ENCODE results near the gene PROSER2.
A peak's percentile ranks its signal among the peaks of the same experiment; 100 is the strongest.

Gene PROSER2

GRCh38 chr10:11823122-11823988, at the start of gene PROSER2:
PROSER2 (plus strand) TSS chr10:11823356; CDS start chr10:11852078, 28,722 bp downstream.
- peak; percentile 24 to 31 for DNase-seq (ENCODE audit: low read depth in 2 of 2)

- no peak for DNase-seq (ENCODE audit: low read depth in 2 of 2)
Measured at GRCh38 chr10:11773761-11774441, 49.3 kb upstream of the PROSER2 start.

- DNase-seq (ENCODE audit: low read depth in 2 of 2), result no peak
Measured at GRCh38 chr10:11775412-11775811, 47.7 kb upstream of the PROSER2 start.

- no peak for DNase-seq (ENCODE audit: low read depth in 2 of 2)
Measured at GRCh38 chr10:11776080-11776479, 47.1 kb upstream of the PROSER2 start.

- DNase-seq (ENCODE audit: low read depth in 2 of 2), result no peak
Measured at GRCh38 chr10:11781114-11781513, 42.0 kb upstream of the PROSER2 start.

DNA sequence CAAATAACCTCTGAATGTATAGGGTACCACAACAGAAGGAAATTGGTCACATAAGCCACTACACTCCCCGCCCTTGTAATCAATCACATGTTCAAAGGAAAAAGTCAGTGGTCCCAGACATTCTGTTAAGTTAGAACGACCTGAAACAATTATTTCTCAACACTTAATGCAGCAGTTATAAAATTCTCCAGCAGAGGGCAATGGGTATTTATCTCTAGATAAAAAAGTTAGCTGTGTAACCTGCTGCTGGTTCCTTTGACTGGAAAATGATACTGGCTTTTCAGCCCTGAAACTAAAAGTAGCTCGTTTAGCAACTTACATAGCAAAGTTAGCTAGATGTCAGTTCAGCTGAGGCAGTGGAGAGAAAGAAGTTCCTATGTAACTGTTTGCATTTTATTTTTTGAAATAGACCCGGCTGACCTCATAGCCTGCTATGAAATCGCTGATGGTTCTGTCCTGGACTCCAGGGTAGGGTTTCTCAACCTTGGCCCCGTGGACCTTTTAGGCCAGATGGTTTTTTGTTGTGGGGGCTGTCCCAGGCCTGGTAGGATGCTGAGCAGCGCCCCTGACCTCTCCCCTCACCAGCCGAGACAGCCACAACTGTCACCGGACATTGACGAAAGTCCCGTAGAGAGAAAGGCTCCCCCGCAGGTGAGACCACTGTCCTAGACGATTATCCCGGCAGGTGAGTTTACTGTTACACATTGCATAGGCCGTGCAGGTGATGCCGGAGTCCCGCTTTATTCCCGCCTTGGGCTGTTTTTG, 40.2 kb upstream of the PROSER2 start:
- no peak for DNase-seq (ENCODE audit: low read depth in 2 of 2)

GRCh38 chr10:11783558-11783865, 39.6 kb upstream of the PROSER2 start:
- DNase-seq (ENCODE audit: low read depth in 2 of 2), result no peak

- DNase-seq (ENCODE audit: low read depth in 2 of 2), result no peak
Measured at GRCh38 chr10:11787374-11787773, 35.8 kb upstream of the PROSER2 start.

DNA sequence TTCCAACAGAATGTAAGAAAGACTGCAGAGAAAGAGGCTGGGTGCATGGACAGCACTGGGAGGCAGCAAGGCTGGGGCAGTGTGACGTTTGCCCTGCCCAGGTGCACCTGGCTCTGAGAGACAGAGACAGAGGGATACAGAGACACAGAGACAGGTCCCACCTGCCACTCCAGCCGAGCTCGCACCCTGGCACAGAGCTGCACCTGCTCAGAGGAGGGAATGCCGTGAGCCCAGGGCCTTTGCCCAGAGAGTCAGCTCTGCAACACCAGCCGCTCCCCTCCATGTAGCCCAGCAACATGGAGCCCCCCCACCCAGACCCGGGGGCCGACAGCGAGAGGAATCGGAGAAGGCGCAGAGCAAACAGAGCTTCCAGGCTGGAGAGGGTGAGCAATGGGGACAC, 35.3 kb upstream of the PROSER2 start:
- no peak for DNase-seq (ENCODE audit: low read depth in 2 of 2)

- DNase-seq (ENCODE audit: low read depth in 2 of 2), result no peak
Measured at GRCh38 chr10:11789306-11789705, 33.9 kb upstream of the PROSER2 start.

- DNase-seq (ENCODE audit: low read depth in 2 of 2), result no peak
Measured at GRCh38 chr10:11789956-11790355, 33.2 kb upstream of the PROSER2 start.

DNA sequence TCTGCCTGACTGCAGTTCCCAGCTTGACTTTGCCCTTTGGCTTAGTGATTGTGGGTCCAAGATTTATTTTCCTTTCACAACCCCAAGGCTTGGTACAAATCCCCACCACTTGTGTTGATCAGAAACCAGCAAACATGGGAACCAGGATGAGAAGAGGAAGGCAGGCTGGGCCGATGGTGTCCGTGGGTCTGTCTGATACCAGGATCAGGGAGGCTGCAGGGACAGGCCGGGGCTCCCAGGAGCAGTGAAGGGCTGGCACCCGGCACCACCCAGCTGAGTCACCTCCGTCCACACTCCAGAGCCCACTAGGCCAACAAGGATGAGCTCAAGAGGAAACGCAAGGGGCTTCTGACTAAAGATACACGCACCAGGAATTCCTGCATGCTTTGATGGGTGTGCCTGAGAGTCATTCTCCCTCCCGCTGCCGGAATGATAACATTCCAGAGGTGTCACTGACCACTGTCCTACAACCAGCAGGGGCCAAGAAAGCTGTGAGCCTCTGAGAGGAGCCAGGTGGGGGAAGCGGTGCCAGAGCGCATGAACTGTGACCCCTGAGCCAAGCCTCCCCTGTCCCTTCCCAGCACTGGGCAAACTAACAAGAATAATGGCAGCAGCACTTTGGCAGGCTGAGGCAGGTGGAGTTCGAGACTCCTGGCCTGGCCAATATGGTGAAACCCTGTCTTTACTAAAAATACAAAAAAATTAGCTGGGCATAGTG, 29.2 kb upstream of the PROSER2 start:
- no peak for DNase-seq (ENCODE audit: low read depth in 2 of 2)

DNA sequence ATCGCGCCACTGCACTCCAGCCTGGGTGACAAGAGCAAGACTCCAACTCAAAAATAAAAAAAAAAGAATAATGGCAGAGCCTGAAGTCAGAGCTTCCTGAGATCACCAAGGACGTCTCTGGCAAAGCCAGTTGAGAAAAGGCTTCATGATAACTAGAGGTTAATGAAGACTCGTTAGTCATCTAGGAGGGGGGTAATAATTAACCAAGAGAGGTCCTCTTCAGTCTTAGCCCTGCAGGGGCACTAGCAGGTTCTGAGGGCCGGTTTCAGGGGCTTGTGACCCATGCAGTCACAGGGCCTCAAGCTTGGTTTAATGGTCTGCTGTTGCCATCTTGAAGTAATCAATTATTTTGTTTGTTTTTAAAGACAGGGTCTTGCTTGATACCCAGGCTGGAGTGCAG, 28.6 kb upstream of the PROSER2 start:
- DNase-seq (ENCODE audit: low read depth in 2 of 2), result no peak

DNA sequence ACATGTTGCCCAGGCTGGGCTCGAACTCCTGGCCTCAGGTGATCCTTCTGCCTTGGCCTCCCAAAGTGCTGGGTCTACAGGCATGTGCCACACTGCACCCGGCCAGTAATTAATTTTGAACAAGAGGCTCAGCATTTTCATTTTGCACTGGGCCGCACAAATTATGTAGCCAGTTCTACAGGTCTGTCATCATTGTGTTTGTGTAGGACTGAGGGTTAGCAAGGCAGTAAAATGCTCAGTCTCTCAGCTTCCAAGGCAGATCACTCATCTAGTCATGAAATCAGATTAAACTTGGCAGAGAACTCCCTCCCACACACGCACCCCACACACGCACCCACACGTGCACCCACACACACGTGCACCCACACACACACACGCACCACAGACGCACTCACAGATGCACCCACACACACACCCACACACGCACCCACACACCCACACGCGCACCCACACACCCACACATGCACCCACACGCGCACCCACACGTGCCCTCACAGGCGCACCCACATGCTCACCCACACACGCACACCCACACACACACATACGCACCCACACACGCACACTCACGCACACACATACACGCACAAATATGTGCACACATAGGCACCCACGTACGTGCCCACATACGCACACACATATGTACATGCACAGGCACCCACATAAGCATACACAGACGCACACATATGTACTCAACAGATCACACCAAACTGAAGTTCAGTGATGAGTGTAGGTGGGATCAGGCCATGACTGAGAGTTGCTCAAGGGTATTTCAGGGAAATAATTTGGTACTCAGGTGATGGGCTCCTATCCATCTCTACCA, 27.8 kb upstream of the PROSER2 start:
- no peak for DNase-seq (ENCODE audit: low read depth in 2 of 2)

DNA sequence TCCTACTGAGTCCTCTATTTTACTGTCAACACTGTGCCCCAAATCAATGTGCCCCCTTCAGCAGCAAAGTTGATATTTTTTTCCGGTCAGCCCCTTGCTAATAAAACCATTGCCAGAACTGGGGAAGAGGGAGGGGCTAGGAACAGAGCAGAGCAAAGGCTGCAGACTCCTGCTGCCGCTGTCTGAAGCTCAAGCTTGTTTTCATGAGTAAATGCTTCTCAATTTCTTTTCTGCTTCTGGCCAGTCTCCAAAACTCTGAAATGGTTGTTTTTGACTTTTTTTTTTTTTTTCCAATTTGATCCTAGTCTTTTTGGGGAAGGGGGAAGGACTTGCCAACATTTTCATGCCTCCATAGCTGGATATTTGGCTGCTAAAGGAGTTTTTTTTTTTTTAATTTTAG, 26.7 kb upstream of the PROSER2 start:
- DNase-seq (ENCODE audit: low read depth in 2 of 2), result no peak

- no peak for DNase-seq (ENCODE audit: low read depth in 2 of 2)
Measured at GRCh38 chr10:11797281-11797680, 25.9 kb upstream of the PROSER2 start.

- DNase-seq (ENCODE audit: low read depth in 2 of 2), result no peak
Measured at GRCh38 chr10:11797847-11798633, 25.1 kb upstream of the PROSER2 start.

- DNase-seq (ENCODE audit: low read depth in 2 of 2), result no peak
Measured at GRCh38 chr10:11798845-11799735, 24.1 kb upstream of the PROSER2 start.

GRCh38 chr10:11799736-11800080, 23.4 kb upstream of the PROSER2 start:
- DNase-seq (ENCODE audit: low read depth in 2 of 2), result no peak

Data from stimulated activated CD4-positive, alpha-beta T cell treated with anti-CD3 and anti-CD28 coated beads, Interleukin-12 subunit alpha, Interleukin-12 subunit beta, amount 100 ng/mL, for 24 hours (primary cell).